Activated T-helper 1 cell treated with anti-CD3 and anti-CD28 coated beads, Interleukin-2, amount 50 U/mL, for 16 hours (primary cell): ENCODE data around the gene PLA2R1.
"Not testable (repeated sequence)": the region's sequence is repeated elsewhere in the genome, so short reads cannot be mapped to it uniquely, and the experiment has no call there.

ENCODE experiments used
- DNase-seq, 2 donors: peaks; one replicate each; pipeline ENCODE4 v3.0.0-alpha.2; 2020; ENCODE audit warnings: low read depth in 1 of 2, low spot score in 1 of 2

Gene PLA2R1

DNA sequence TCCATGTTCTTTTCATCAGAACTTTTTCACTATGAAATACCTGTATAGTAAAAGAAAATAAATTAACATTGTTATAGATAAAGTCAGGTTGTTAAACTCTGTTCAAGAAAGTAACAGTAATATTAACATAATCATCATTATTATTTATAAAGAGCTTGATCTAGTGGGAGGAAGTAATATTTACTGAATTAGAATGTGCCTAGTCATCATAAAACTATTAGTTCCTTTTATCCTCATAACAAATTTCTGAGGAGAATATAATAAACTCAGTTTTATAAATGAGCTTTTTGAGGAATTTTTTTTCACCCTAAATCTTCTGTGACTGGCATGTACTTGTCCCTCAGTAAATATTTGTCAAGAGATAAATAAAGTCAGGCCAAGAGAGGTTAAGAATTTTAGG lies 78.4 kb downstream of the PLA2R1 start:
- DNase-seq = no peak

DNA sequence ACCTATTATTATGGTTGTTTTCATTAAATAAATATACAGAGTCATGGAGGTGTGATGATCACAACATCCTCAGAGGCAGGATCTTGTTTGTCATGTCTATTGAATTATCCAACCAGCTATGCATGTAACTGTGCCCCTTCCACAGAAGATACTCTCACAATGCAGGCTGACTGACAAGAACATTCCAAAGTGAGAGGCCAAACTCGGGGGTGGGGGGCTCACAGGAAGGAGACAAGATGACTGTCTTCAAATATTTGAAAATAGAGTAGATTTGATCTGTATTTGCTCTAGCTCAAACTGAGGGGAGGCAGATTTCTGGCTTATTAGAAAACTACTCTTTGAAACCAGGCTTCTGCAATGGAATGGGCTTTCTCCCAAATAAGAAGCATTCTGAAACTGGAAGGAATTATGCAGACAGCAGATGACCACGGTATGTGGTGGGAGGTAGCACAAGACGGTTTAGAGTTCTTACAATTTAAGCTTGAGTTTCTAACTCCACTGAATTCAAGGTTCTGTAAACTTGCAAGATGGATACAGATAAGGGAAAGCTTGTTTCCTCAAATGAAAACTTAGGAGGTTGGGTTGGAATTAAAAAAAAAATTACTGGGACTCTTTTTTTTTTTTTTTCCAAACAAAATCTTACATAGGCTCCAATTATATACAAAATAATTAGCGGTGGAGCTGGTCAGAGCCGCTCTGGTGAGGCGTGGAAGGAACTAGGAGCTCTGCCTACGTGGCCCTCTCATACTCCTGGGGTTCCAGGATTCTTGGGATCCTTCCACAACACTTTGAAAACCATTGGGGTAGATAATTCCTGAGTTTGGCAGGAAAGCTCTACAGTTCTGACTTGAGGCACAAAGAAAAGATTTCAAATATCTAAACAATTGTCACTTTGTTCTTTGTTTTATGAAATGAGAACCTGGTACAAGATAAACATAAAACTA lies 79.3 kb downstream of the PLA2R1 start:
- no peak for DNase-seq

- no peak for DNase-seq
Measured at GRCh38 chr2:159982270-159982669, 80.1 kb downstream of the PLA2R1 start.

GRCh38 chr2:159976527-159977160 lies 85.8 kb downstream of the PLA2R1 start:
- no peak for DNase-seq

DNA sequence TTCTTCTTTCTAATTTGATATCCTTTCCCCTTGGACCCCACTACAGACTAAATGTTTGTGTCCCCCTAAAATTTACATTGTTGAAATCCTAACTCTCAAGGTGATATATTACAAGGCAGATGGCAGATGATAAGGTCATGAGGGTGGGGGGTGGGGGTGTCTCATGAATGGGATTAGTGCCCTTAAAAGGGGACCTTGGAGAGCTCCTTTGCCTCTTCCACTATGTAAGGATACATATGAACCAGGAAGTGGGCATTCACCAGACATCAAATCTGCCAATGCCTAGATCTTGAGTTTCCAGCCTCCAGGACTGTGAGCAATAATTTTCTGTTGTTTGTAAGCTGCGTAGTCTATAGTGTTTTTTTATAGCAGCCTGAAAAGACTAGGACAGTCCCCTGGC lies 89.1 kb downstream of the PLA2R1 start:
- DNase-seq = no peak

GRCh38 chr2:159971365-159972152 lies 90.9 kb downstream of the PLA2R1 start:
- no peak for DNase-seq

GRCh38 chr2:159970548-159970947 lies 91.9 kb downstream of the PLA2R1 start:
- not testable (repeated sequence) for DNase-seq

DNA sequence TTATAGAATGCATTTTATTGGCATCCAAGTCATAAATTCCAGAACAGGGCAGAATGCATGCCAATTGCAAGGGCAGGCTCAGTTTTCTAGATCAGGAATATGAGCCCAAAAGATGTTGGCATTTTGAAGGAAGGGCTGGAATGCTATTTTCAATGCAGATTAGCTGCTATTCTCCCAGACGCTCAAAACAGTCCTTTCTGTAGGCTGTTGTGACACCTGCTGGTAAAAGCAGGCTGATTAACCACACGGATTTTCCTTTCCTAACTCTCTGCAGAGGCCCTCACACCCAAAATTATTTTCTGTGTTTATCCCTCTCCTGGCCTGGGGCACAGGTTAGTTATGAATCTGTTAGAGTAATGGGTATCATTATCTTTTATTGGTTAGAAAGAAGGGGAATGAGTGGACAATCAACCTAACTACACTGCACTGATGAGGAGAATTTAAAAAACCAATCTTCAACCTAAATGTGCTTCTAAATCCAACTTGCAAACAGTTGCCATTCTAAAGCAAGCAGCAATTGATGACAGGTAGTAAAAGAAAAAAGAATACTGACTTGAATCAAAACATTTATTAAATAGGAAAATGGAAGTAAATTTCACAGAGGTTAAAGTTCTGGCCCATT lies 94.0 kb downstream of the PLA2R1 start:
- no peak for DNase-seq

DNA sequence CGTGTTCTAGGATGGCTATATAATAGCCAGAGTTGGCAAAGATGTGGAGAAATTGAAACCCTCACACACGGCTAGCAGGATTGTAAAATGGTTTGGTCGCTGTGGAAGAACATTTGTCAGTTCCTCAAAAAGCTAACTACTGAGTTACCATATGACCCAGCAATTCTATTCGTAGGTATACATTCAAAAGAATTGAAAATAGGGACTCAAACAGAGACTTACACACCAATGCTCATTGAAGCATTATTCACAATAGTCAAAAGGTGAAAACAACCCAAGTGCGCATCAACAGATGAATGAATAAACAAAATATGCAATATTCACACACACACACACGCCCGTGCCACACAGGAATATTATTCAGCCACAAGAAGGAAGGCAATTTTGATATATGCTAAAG lies 98.7 kb downstream of the PLA2R1 start:
- DNase-seq = no peak

DNA sequence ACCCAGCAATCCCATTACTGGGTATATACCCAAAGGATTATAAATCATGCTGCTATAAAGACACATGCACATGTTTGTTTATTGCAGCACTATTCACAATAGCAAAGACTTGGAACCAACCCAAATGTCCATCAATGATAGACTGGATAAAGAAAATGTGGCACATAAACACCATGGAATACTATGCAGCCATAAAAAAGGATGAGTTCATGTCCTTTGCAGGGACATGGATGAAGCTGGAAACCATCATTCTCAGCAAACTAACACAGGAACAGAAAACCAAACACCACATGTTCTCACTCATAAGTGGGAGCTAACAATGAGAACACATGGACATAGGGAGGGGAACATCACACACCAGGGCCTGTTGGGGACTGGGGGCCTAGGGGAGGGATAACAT lies 99.9 kb downstream of the PLA2R1 start:
- not testable (repeated sequence) for DNase-seq

DNA sequence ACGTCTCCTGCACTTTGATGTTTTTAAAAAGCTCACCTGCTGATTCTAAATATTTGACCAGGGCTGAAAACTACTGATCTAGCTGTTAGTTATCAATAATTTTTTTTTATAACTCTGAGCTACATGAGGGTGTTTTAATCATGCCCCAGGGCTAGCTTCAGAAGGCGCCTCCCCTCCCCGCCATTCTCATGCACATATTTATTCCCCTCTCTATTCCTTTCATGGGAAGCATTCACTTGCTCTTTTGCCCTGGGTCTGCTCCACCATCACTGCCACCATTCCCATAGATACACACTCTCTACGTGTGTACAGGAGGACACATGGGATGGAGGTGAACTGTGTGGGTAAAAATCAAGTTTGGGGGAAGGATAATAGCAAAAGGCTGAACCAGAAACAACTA lies 101.0 kb downstream of the PLA2R1 start:
- no peak for DNase-seq

GRCh38 chr2:159961037-159961436 lies 101.4 kb downstream of the PLA2R1 start:
- no peak for DNase-seq

GRCh38 chr2:159960414-159960813 lies 102.0 kb downstream of the PLA2R1 start:
- DNase-seq = no peak

DNA sequence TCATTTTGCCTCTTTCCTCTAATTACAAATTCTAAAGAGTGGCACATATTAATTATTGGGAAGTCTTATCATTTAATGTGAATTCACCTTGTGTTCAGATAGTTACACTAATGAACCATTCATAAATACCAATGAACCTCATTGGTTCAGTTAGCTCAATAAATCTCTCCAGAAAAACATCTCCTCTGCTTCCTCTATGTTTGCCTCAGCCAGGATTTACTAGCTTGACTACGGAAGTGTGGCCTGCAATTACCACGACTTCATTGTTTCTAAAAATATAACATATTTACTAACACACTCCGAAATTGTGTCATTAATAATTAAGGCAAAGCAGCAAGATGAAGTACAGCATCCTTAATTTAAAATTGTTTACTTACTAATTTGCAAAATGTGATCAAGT lies 103.3 kb downstream of the PLA2R1 start:
- DNase-seq = no peak

GRCh38 chr2:159953136-159953823 lies 109.1 kb downstream of the PLA2R1 start:
- DNase-seq = no peak

GRCh38 chr2:159946326-159946999 lies 116.0 kb downstream of the PLA2R1 start:
- DNase-seq = no peak

DNA sequence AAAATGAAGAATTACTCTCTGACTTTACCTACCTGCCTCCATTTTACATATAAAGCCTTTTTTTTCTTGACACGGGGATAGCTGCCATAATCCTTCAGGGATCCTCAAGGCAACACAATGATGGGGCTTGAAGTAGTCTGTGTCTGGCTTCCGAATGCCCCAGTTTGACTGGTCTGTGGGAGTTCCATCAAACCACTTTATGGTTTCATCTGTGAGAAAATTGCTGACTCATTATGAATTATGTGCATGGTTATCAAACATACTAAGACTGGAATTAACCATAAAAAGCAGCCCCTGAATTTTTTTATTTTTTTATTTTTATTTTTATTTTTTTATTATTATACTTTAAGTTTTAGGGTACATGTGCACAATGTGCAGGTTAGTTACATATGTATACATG lies 117.5 kb downstream of the PLA2R1 start:
- DNase-seq = no peak

DNA sequence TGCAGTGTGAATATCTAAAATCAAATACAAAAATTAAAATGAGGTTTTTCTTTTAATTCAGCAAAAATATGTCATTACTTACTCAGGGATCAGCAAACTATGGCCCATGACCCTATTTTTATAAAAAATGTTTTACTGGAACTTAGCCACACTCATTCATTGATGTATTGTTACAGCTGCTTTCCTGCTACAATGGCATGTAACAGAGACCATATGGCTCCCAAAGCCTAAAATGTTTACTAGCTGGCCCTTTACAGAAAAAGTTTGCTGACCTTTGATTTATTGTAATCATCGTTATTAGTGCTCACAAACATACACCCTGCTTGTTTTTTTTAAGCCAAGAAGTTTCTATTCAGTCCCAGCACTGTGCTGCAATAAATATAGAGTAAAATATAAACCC lies 120.3 kb downstream of the PLA2R1 start:
- DNase-seq = no peak

DNA sequence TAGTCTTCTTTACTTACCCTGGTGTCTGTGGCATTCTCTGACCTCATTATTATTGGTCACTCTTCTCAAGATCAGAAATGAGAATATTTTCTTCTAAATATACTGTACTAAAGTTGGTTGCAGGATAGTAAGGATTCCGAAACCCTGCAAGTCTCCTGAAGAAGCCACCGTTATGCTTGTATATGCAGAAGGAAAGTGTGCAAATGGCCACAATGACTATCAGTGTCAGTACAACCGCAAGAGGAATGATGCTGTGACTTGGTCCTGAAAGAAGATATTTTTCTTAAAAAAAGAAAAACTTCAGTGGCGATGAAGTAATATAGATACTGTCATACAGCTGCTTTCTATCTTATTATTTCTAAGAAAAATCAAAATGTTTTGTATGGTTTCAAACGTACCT lies 120.7 kb downstream of the PLA2R1 start:
- DNase-seq = no peak

- DNase-seq = no peak
Measured at GRCh38 chr2:159939946-159940345, 122.5 kb downstream of the PLA2R1 start.
